H1 (cell line): ENCODE measurements around the gene KIR3DL2.
"Not testable (repeated sequence)": the region's sequence is repeated elsewhere in the genome, so short reads cannot be mapped to it uniquely, and the experiment has no call there.

ENCODE experiments used
- BRCA1 ChIP-seq: IDR thresholded peaks from 2 replicates; pipeline ENCODE4 v1.6.1; 2012; ENCODE audit warnings: low read depth, low read length, improper control_type of control experiment
- CTCF ChIP-seq, 3 experiments: IDR thresholded peaks; 1 replicate in 2 of 3; 2 replicates in 1 of 3; pipeline versions ENCODE4 v1.5.1 to v1.6.1; 2011; ENCODE audit warnings: low read length in 3 of 3, mild to moderate bottlenecking in 3 of 3, inconsistent platforms in 2 of 3, low read depth in 1 of 3, moderate library complexity in 1 of 3; ENCODE audit not compliant: insufficient read depth in 1 of 3; ENCODE audit errors: control extremely low read depth in 1 of 3
- EP300 ChIP-seq, 2 experiments: IDR thresholded peaks; 1 replicate in 1 of 2; 2 replicates in 1 of 2; pipeline ENCODE4 v1.6.1; 2011 to 2012; ENCODE audit warnings: low read depth in 2 of 2, low read length in 2 of 2, mild to moderate bottlenecking in 2 of 2, borderline replicate concordance in 1 of 2, inconsistent platforms in 1 of 2, moderate library complexity in 1 of 2
- POLR2A ChIP-seq, 2 experiments: IDR thresholded peaks; 1 replicate in 1 of 2; 2 replicates in 1 of 2; pipeline ENCODE4 v1.6.1; 2011; ENCODE audit warnings: low read depth in 2 of 2, low read length in 2 of 2, mild to moderate bottlenecking in 2 of 2; ENCODE audit errors: control extremely low read depth in 1 of 2
- POLR2AphosphoS5 ChIP-seq: IDR thresholded peaks from 2 replicates; pipeline ENCODE4 v1.6.1; 2011; ENCODE audit warnings: low read depth, low read length
- SIN3A ChIP-seq, 2 experiments: IDR thresholded peaks in 1 of 2; conservative IDR thresholded peaks in 1 of 2; 2 replicates each; pipeline ENCODE4 v1.6.1; 2011 to 2012; ENCODE audit warnings: low read length in 2 of 2, improper control_type of control experiment in 1 of 2, low read depth in 1 of 2, mild to moderate bottlenecking in 1 of 2
- TAF1 ChIP-seq: IDR thresholded peaks from 2 replicates; pipeline ENCODE4 v1.6.1; 2011; ENCODE audit warnings: mild to moderate bottlenecking, low read depth, low read length
- YY1 ChIP-seq: IDR thresholded peaks from 2 replicates; pipeline ENCODE4 v1.6.1; 2011; ENCODE audit warnings: low read depth, mild to moderate bottlenecking, low read length

GRCh38 chr19:54837522-54837921, 12.7 kb upstream of the KIR3DL2 start:
- TF ChIP-seq SIN3A (conservative IDR thresholded peaks at IDR 0.05 in 1 of 2, IDR thresholded peaks at IDR 0.05 in 1 of 2; ENCODE audit: low read depth in 1 of 2, low read length in 2 of 2); CTCF (IDR thresholded peaks at IDR 0.05; ENCODE audit: control extremely low read depth in 1 of 3, insufficient read depth in 1 of 3, low read depth in 1 of 3, low read length in 3 of 3); BRCA1; POLR2AphosphoS5; YY1; POLR2A (IDR thresholded peaks at IDR 0.05; ENCODE audit: control extremely low read depth in 1 of 2, low read depth in 2 of 2, low read length in 2 of 2); TAF1; EP300 (IDR thresholded peaks at IDR 0.05; ENCODE audit: borderline replicate concordance in 1 of 2, low read depth in 2 of 2, low read length in 2 of 2): not testable (repeated sequence)
